ENCODE measurements around the gene IER5. TPM values are rescaled to one million over a fixed set of nuclear protein-coding genes. Genes with fewer than 3 reads are reported as not detected.

Gene IER5
- total and polyA plus RNA-seq, 9 of the 15 experiments (the other 6 are each of a cell fraction or from before 2014, with no cell fraction given) = 2.4 to 32.1 (median 12.0) TPM

DNA sequence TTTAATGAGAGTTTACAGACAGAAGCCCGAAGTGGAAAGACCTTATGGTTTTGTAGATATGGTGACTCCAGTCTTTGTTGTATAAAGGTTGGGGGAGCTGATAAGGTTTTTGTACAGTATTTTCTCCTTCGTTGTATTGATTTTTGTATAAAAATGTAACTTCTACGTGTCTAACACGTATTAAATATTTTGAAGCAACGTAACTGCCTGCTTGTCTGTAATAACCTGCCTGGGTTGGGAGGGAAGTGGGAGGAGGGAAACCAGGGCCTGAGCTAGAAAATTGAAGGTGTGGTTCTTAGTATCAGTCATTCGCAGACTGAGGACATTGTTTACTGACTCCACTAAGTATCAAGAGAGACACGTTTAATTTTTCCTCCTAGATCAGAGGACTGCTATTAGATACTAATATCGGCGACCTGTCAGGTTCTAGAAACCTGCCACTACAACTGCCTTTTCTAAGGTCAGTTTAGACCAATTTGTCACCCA, 2.2 kb downstream of the IER5 start (continued):
- TF ChIP-seq MYC (IDR thresholded peaks at IDR 0.05; ENCODE audit: low read depth, low read length) (0 out of 2 replicates have a peak, but pooled peaks have one; percentile 6), MYC (CRISPR knock-in tag; IDR thresholded peaks at IDR 0.05; ENCODE audit: borderline replicate concordance, low read depth) (no peak), CREM (IDR thresholded peaks at IDR 0.05; ENCODE audit: low read depth) (peak; percentile 27; the same call in 1 of the 2 replicates), MNT (conservative IDR thresholded peaks at IDR 0.05) (peak; percentile 23 to 33; a peak in 1 of 4 replicates), CBFA2T3 (IDR thresholded peaks at IDR 0.05) (peak; percentile 88), CBFA2T2 (conservative IDR thresholded peaks at IDR 0.05) (peak; percentile 76), TCF3 (CRISPR knock-in tag; IDR thresholded peaks at IDR 0.05) (peak; percentile 76), DNMT1 (IDR thresholded peaks at IDR 0.05) (no peak)
- TF ChIP-seq, protein P1, sequence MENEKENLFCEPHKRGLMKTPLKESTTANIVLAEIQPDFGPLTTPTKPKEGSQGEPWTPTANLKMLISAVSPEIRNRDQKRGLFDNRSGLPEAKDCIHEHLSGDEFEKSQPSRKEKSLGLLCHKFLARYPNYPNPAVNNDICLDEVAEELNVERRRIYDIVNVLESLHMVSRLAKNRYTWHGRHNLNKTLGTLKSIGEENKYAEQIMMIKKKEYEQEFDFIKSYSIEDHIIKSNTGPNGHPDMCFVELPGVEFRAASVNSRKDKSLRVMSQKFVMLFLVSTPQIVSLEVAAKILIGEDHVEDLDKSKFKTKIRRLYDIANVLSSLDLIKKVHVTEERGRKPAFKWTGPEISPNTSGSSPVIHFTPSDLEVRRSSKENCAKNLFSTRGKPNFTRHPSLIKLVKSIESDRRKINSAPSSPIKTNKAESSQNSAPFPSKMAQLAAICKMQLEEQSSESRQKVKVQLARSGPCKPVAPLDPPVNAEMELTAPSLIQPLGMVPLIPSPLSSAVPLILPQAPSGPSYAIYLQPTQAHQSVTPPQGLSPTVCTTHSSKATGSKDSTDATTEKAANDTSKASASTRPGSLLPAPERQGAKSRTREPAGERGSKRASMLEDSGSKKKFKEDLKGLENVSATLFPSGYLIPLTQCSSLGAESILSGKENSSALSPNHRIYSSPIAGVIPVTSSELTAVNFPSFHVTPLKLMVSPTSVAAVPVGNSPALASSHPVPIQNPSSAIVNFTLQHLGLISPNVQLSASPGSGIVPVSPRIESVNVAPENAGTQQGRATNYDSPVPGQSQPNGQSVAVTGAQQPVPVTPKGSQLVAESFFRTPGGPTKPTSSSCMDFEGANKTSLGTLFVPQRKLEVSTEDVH (IDR thresholded peaks at IDR 0.05; ENCODE audit: low read depth, partially characterized antibody) = peak; percentile 19
- TF ChIP-seq, protein P2, sequence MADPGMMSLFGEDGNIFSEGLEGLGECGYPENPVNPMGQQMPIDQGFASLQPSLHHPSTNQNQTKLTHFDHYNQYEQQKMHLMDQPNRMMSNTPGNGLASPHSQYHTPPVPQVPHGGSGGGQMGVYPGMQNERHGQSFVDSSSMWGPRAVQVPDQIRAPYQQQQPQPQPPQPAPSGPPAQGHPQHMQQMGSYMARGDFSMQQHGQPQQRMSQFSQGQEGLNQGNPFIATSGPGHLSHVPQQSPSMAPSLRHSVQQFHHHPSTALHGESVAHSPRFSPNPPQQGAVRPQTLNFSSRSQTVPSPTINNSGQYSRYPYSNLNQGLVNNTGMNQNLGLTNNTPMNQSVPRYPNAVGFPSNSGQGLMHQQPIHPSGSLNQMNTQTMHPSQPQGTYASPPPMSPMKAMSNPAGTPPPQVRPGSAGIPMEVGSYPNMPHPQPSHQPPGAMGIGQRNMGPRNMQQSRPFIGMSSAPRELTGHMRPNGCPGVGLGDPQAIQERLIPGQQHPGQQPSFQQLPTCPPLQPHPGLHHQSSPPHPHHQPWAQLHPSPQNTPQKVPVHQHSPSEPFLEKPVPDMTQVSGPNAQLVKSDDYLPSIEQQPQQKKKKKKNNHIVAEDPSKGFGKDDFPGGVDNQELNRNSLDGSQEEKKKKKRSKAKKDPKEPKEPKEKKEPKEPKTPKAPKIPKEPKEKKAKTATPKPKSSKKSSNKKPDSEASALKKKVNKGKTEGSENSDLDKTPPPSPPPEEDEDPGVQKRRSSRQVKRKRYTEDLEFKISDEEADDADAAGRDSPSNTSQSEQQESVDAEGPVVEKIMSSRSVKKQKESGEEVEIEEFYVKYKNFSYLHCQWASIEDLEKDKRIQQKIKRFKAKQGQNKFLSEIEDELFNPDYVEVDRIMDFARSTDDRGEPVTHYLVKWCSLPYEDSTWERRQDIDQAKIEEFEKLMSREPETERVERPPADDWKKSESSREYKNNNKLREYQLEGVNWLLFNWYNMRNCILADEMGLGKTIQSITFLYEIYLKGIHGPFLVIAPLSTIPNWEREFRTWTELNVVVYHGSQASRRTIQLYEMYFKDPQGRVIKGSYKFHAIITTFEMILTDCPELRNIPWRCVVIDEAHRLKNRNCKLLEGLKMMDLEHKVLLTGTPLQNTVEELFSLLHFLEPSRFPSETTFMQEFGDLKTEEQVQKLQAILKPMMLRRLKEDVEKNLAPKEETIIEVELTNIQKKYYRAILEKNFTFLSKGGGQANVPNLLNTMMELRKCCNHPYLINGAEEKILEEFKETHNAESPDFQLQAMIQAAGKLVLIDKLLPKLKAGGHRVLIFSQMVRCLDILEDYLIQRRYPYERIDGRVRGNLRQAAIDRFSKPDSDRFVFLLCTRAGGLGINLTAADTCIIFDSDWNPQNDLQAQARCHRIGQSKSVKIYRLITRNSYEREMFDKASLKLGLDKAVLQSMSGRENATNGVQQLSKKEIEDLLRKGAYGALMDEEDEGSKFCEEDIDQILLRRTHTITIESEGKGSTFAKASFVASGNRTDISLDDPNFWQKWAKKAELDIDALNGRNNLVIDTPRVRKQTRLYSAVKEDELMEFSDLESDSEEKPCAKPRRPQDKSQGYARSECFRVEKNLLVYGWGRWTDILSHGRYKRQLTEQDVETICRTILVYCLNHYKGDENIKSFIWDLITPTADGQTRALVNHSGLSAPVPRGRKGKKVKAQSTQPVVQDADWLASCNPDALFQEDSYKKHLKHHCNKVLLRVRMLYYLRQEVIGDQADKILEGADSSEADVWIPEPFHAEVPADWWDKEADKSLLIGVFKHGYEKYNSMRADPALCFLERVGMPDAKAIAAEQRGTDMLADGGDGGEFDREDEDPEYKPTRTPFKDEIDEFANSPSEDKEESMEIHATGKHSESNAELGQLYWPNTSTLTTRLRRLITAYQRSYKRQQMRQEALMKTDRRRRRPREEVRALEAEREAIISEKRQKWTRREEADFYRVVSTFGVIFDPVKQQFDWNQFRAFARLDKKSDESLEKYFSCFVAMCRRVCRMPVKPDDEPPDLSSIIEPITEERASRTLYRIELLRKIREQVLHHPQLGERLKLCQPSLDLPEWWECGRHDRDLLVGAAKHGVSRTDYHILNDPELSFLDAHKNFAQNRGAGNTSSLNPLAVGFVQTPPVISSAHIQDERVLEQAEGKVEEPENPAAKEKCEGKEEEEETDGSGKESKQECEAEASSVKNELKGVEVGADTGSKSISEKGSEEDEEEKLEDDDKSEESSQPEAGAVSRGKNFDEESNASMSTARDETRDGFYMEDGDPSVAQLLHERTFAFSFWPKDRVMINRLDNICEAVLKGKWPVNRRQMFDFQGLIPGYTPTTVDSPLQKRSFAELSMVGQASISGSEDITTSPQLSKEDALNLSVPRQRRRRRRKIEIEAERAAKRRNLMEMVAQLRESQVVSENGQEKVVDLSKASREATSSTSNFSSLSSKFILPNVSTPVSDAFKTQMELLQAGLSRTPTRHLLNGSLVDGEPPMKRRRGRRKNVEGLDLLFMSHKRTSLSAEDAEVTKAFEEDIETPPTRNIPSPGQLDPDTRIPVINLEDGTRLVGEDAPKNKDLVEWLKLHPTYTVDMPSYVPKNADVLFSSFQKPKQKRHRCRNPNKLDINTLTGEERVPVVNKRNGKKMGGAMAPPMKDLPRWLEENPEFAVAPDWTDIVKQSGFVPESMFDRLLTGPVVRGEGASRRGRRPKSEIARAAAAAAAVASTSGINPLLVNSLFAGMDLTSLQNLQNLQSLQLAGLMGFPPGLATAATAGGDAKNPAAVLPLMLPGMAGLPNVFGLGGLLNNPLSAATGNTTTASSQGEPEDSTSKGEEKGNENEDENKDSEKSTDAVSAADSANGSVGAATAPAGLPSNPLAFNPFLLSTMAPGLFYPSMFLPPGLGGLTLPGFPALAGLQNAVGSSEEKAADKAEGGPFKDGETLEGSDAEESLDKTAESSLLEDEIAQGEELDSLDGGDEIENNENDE (IDR thresholded peaks at IDR 0.05; ENCODE audit: low read depth, low read length) = no peak
